Limb (tissue), 2 donors: ENCODE data around the gene FADS2.

Experiments
- DNase-seq, 2 donors: peaks; one replicate each; pipeline ENCODE4 v3.0.0-alpha.2; 2016; ENCODE audit errors: extremely low spot score in 2 of 2

The FADS2 gene

DNA sequence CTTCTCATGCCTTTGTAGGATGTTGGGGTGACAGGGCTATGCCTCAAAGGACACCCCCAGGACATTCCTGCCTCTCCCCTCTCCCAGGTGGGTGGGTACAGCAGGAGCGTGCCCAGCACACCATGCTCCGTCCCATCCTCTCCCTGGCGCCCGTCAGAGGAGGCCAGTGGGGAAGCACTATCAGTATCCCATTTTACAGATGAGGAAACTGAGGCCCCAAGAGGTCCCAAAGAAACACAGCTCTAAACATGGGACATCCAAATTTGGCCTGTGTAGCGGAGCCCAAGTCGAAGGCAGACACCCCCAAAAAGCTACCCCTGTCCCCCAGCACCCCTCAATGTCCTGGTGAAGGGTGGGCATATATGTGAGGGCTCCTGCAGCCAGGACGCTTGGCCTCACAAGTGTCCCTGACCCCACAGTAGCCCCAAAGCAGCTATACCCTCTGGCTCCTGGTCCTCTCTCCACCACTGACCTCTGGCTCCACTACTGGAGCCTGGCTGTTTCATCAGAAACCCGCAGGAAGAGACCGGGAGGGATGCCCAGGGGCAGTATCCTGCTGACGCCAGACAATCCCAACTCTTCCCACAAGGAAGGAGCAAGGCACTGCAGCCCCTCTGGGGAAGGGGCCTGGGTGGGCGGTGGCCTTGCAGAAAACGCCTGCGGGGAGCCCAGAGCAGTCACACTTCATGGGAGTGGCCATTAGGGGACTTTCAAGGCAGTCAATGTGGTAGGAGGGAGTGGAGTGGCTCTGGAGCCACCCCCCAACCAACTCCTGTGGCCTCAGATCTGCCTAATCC lies 57.9 kb downstream of the FADS2 start:
- DNase-seq = no peak

DNA sequence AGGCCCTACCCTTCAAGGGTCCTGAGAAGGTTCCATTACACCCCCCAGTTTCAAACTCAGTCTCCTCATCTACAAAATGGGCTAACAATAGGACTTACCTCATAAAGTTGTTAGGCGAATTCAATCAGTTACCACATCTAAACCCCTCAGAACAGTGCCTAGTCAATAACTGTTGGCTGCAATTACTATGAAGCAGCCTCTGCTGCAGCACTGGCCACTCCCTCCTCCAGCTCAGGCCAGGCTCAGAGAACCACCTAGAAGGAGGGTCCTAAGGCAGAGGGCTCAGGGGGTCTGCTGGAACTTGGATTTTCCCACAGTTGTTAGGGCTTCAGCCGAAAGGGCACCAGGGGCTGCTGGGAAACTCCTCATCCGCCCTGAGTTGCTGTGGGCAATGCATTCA lies 58.5 kb downstream of the FADS2 start:
- no peak for DNase-seq

DNA sequence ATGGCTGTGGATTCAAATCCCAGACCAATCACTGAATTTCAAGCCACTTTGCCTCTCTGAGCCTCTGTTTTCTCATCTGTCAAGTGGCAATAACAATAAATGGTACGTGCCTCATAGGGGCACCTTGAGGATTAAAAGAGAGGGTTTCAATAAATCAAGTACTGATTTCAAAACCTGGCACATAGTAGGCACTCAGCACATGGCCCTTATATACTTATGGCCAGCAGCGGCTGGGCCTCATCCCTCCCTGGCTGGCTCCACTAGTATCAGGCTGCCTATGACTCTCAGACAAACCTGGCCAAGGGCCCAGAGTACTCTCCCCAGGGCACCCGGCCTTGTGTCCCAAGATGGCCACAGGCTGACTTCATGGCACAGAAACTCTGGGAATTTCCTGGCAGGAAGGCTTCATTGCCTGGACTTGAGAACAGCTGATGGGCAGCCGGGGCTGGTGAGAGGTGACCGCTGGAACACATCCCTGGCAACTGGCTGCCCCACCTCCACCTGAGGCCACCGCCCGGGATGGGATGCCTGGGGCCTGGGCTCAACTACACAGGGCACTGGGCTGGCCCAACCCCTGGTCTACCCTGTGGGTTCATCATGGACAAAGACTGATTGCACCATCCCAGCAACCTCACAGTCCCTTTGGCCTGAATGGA lies 59.9 kb downstream of the FADS2 start:
- DNase-seq = no peak

DNA sequence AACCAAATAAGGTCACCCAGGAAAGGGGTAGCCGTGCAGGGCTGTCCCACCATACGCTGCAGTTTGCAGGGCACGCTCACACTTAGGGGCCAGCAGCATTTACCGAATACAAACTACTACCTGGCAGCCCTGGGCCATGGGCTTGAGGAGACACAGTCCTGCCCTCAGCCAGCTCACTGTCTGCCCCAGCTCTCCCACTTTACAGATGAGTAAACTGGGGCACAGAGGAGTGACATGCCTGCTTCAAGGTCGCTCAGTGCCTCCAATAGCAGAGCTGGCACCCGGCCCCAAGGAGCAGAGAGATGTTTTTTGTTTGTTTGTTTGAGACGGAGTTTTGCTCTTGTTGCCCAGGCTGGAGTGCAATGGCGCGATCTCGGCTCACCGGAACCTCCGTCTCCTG lies 60.5 kb downstream of the FADS2 start:
- no peak for DNase-seq

DNA sequence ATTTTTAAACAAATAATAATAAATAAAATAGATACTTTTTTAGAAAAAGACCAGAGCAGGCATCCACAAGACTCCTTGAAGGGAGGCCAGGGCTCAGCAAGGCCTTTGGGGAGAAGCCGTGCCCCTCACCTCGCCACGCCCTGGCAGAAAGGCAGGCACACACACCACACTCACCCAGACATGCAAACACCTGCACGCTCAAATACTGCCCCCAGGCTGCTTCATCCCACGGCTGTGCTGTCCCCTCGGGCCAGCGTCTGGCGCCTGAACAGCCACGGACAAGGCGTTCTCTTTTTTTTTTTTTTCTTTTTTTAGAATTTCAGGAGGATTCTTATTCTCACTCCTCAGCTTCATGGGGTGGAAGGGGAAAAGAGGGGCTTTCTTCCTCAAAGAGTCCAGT lies 61.7 kb downstream of the FADS2 start:
- DNase-seq = no peak

DNA sequence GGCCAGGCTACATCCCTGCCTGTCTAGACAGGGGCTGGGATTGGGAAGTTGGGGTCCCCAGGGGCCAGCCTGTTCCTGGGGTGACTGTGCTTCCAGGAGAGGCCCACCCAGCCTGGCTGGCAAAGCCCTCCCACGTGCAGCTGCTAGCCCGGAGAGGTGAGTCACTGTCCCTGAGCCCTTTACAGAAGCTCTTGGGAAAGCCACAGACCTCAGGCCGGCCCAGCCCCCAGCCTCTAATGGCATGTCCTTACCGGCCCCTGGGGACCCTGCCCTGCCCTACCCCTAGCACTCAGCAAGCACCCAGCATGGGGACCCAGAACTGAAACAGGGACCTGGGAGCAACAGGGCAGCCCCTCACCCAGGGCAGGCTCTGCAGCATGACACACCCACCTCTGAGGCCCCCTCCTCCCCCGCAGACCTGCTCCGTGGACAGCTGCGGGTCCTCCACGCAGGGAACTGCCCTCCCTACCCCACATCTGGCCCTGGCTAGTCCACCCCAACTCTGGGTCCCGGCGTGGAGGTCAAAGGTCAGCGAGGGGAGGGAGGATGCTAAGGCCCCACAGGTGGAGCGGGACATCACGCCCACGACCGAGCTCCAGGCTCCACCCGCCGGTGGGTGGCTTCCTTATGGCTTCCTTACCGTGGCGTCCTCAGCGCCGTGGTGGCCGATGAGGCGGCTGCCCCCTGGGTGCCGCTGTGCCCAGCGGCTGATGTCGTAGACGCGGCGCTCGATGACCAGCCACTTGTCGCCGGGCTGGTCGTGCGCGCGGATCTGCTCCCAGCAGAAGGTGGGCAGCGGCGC lies 62.6 kb downstream of the FADS2 start:
- DNase-seq = peak in 1 of 2 donors; percentile 60

DNA sequence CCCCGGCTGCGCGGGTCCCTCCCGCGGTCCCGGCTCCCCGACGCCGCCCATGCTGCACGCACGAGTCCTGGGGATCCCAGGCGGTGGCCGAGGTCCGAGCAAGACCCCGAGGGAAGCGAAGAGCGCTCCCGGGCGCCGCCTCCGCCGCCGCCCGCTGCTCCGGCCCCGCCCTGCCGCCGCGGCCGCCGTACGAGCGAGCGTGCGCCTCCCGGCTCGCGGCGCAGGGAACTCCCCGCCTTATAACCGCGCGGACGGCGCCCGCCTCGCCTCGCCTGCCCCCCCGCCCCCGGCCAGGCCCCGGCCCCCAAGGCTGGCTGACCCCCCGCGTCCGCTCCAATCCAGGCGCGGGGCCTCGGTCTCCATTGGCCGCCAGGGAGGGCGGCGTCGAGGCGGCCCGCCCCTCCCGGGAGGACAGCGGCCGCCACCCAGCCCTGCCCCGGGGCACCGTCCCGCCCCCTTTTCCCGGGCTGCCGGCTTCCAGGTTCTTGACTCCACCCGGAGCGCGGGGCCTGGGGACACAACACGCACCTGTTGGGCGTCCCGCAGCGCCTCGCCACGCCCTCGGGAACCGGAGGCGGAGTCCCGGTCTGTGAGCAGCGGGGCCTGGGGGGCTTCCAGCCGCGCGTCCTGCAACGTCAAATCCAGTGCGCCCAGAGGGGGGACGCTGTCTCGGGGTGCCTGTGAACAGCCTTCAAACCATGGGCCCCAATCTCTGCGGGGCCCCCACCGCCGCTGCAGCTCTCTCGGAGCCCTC lies 63.4 kb downstream of the FADS2 start, which contains the start of gene FADS3:
TSS of gene FADS3 (minus strand) at position 215 of the 754 bp plus-strand sequence. CDS start at position 51, 164 bp downstream.
- peak; percentile 48 to 81 for DNase-seq

DNA sequence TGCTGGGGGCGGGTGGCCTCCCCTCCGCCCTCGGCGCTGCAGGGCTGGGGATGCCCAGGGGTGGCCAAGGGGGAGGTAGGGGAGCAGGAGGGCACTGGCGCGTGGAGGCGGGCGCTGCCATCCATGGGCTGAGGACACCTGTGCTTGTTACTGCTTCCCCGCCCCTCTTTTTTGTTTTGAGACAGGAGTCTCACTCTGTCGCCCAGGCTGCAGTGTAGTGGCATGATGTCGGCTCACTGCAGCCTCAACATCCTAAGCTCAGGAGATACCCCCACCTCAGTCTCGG lies 63.9 kb downstream of the FADS2 start:
- no peak for DNase-seq

DNA sequence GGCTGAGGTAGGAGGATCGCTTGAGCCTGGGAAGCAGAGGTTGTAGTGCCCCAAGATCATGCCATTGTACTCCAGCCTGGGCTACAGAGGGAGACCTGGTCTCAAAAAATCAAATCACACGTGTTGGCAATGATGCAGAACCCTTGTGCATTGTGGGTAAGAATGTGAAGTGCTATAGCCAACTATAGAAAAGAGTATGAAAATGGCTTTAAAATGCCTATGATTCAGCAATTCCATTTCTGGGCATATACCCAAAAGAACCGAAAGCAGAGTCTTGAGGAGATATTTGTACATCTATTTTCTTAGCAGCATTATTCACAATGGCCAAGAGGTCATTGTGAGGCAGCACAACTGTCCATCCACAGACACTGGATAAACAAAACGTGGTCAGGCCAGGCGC lies 65.9 kb downstream of the FADS2 start:
- DNase-seq = peak in 1 of 2 donors; percentile 28

DNA sequence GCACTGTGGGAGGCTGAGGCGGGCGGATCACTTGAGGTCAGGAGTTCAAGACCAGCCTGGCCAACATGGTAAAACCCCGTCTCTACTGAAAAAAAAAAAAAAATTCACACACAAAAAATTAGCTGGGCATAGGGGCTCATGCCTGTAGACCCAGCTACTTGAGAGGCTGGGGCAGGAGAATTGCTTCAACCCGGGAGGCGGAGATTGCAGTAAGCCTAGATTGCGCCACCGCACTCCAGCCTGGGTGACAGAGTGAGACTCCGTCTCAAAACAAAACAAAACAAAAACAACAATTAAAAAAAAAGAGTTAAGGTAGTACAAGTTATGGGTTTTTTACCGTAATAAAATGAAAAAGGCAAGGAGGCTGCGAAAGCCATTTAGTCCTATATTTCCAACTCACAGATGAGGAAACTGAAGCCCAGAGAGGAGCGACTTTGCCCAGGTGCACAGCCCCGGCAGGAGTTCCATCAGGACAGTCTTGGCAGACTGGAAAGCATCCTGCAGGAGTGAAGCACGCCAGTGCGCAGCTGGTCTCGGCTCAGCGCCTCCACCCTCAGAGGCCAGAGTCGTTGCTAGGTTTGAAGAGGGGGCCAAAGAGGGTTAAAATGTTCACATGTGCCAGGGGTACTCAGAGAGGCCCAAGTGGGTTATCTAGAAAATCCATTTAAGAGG lies 67.1 kb downstream of the FADS2 start:
- no peak for DNase-seq

DNA sequence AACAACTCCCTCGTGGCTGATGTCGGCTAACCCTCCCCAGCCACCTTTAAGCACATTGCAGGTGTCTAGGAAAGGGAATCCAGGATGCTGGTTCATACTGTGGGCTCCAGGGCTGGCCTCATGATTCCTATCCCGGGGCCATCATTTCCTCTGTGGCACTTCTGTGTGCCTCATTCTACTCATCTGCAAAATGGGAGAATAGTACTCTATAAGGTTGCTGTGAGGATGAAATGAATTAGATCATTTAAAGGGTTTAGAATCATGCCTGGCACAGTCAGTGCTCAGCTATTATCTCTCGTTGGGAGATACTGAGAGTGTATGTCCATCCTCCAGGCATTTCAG lies 67.6 kb downstream of the FADS2 start:
- no peak for DNase-seq

DNA sequence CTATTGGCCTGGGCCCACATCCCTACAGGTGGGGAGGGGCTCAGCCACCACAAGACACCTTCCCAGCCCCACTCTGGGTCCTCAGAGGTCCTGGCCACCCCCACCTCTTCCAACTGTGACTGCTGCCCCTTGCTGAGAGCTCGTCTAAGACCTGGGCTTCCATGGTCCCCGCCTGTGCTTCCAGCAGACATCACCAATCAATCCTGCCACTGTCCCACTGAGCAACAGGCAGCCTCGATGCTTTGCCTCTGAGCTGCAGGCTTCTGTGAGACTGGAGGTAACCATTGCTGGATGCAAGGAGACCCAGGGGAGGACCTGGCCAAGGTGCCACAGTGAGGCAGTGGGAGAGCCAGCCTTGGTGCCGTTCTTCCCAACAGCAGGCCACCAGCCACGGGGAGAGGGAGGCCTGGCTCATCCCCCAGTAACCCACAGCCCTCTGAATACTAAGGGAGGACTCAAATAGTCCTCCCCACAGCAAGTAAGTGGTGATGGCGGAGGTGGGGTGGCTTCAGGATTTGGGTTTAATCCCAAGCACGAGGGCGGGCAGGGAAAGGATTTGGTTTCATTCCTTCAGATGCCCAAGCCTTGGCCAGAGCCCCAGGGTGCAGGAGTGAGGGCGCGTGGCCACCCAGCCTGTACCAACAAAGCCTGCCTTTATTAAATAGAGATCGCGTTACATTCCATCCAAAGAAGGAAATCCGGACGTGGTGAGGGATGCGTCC lies 68.7 kb downstream of the FADS2 start:
- DNase-seq = no peak

DNA sequence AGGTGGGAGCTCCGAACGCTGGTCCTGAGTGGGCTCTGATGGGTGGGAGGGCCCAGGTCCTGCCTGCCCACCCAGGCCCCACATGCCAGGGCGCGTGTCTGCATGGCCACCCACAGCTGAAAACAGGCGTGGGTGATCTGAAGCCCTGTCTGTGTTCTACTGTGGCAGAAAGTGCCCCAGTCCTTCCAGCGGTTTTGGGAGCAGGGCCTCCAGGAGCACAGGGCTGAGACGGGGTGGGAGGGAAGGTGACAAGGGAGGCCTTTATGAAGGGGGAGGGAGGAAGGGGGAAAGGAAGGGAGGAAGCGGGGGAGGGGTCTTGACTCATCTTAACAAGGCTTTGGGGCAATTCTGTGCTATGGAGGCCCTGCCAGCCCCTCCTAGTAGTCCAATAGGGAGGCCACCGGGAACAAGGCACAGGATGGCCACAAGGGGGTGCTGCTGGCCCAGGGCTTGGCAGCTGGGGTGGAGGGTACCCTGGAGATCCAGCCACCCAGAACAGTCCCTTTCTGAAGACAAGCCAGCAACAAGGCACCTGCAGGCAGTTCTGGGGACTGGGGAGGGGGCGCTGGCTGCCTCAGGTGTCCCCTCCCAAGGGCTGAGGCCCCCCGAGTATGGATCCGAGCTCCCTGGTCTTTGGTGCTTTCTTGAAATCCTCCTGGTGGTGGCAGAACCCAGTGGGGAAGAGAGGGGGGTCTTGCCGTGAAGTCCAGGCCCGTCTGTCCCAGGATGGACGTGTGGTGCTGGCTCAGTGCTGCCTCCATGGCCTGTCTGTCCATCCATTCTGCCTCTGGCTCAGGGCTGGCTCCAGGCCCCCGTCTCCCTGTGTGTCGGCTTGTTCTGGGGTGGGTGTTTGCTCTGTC lies 69.5 kb downstream of the FADS2 start:
- peak in 1 of 2 donors; percentile 88 for DNase-seq

DNA sequence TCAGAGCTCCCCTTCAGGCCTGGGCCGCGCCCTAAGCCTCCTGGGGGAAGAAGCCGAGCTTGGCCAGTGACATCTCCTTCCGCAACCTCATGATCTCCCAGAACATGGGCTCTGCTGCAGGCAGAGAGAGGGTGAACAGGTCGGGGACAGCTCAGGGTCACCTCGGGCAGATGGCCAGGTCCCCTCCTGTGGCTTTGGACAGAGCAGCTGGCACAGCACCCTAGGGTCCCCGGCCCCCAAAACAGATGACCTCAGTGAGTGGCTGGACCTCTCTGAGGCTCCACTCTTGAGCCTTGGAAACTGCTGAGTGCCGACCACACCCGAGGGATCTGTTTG lies 70.1 kb downstream of the FADS2 start:
- no peak for DNase-seq

DNA sequence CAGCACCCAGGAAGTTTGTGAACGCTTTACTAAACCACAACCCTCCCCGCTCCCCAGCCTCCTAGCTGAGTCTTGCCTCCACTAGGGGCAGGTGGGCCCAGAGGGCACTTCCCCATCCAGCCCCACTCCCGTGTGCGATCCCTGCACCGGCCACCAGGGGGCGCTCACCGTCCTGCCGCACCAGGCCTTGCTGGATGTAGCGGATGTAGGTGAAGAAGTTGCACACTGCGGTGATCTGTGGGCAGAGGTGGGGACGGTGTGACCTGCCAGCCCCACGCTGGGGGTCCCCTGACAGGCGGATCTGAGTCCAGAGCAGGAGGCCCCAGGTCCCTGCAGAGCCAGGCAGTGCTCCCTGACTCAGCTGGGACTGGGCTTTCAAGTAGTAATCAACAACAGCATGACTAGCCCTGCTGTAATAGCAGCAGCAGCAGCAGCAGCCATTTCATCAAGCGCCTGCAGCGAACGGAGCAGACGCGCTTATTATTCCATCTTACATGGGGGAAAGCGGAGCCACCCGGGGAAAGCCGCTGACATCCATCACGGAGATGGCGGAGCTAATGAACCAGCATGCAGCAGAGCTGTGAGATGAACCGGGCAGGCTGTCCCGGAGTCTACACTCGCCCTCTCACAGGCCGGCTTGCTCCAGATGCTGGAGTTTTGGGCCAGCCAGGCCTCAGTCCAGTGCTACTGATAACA lies 71.2 kb downstream of the FADS2 start:
- DNase-seq = peak; percentile 51 to 91

DNA sequence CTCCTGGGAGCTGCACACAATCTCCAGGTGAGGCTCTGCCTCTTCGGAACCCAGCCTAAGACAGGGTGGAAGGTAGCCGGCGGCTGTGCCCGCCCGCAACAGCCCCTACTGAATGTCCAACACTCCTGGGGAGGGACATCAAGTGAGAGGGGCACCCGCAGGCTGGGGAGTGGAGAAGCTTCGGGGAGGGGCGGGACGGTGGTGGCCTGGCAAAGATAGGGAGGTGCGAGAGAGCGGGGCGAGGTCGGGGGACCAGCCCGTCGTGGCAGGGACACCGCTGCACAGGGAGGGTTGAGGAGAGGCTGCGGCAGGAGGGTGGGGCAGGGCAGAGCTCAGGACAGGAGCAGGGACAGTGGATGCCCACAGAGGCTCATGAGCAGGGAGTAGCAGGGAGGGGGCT lies 72.2 kb downstream of the FADS2 start:
- DNase-seq = no peak

DNA sequence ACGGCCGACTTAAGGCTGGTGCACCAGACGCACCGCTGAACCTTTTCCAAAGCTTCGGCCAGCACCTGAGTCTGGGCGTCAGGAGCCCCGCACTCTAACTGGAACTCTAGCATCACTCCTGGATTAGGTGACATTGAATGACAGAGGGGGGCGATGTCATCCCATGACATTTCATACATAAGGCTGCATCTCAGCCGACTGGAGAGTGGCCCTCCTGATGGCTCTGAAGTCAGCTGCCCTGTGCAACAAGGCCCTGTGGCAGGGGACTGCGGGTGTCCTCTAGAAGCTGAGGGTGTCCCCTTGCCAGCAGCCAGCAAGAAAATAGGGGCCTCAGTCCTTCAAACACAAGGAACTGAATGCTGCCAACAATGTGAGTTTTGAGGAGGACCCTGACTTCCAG lies 73.3 kb downstream of the FADS2 start:
- DNase-seq = no peak

DNA sequence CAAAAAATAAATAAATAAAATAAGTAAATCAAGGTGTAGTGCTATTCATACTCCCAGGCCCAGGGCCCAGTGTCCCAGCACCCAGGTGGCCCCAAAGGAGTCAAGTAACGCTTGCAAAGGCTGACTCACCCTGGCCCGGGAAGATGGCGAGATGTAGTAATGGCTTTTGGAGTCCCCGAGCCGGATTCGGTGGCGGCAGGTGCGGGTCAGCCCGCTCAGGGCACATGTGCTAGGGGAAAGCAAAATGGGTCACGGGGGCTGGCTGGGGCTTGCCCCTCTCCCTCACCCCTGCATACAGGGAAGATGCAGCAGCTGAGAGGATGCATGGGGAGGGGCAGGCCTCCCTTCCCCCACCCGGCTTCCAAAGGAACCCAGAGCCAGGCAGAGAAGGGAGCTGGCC lies 74.2 kb downstream of the FADS2 start:
- DNase-seq = no peak

DNA sequence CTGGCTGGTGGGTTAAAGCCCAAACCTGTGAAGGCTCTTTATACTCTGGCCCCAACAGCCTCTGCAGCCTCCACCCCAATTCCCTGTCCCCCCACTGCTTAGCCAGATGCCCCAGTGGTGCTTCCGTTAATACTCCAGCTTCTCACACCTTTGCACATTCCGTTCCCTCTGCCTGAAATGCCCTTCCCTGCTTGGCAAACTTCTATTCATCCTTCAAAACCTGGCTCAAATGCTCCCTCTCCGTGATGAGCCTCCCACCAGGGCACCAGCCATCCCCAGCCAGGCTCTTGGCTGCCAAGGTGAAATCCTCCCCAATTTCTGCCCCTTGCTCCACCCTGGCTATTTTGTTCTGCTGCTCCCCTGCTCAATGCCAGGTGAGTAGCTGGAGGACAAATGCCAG lies 75.7 kb downstream of the FADS2 start:
- no peak for DNase-seq
